DND-41 (cell line): Measurements from ENCODE around the gene KY.

Experiments
- ATAC-seq: fragments of 200-7000 bp; cut with Tn5 transposase; 3 replicates; pipeline ENCODE4 v1.9.1; 2021; ENCODE audit warnings: low read depth; ENCODE audit not compliant: insufficient read depth
- DNase-seq: peaks from one replicate; pipeline ENCODE4 v3.0.0-alpha.2; 2020
- H2AFZ ChIP-seq: 2 replicates; pipeline ENCODE4 v1.6.0; 2012; ENCODE audit warnings: low read depth, low read length
- H3K27ac ChIP-seq: 2 replicates; pipeline ENCODE4 v1.5.1; 2012; ENCODE audit warnings: low read length, inconsistent platforms
- H3K27me3 ChIP-seq: fragments of 200-600 bp; sonication (generic); 2 replicates; pipeline ENCODE4 v1.6.0; 2012; ENCODE audit warnings: low read length, mild to moderate bottlenecking, inconsistent platforms; ENCODE audit not compliant: insufficient read depth, poor library complexity
- H3K36me3 ChIP-seq: 2 replicates; pipeline ENCODE4 v1.5.1; 2012; ENCODE audit warnings: low read length, inconsistent platforms; ENCODE audit not compliant: insufficient read depth
- H3K4me1 ChIP-seq: 2 replicates; pipeline ENCODE4 v1.5.1; 2012; ENCODE audit warnings: mild to moderate bottlenecking, low read length; ENCODE audit not compliant: insufficient read depth
- H3K4me2 ChIP-seq: 2 replicates; pipeline ENCODE4 v1.6.0; 2012; ENCODE audit warnings: mild to moderate bottlenecking, moderate library complexity, low read length, inconsistent platforms; ENCODE audit not compliant: insufficient read depth
- H3K4me3 ChIP-seq, 2 experiments: fragments of 200-600 bp in 1 of 2; shearing (Covaris generic) in 1 of 2; 2 replicates each; pipeline ENCODE4 v1.5.1; 2012 to 2016; ENCODE audit warnings: inconsistent platforms in 2 of 2, low read length in 2 of 2, mild to moderate bottlenecking in 2 of 2, low read depth in 1 of 2, moderate library complexity in 1 of 2
- H3K79me2 ChIP-seq: 2 replicates; pipeline ENCODE4 v1.6.0; 2012; ENCODE audit warnings: low read length, inconsistent platforms; ENCODE audit not compliant: insufficient read depth
- H3K9ac ChIP-seq: 2 replicates; pipeline ENCODE4 v1.6.0; 2012; ENCODE audit warnings: low read depth, mild to moderate bottlenecking, inconsistent platforms, low read length, moderate library complexity
- H3K9me3 ChIP-seq: 2 replicates; pipeline ENCODE4 v1.5.1; 2012; ENCODE audit warnings: low read length, moderate library complexity, mild to moderate bottlenecking, inconsistent platforms; ENCODE audit not compliant: insufficient read depth, severe bottlenecking
- H4K20me1 ChIP-seq: 2 replicates; pipeline ENCODE4 v1.6.0; 2012; ENCODE audit warnings: low read length; ENCODE audit not compliant: insufficient read depth
- EZH2 ChIP-seq: IDR thresholded peaks from 3 replicates; pipeline ENCODE4 v1.6.1; 2012; ENCODE audit warnings: borderline replicate concordance, low read depth, mild to moderate bottlenecking, moderate library complexity, low read length, inconsistent platforms; ENCODE audit not compliant: severe bottlenecking
- TF ChIP-seq, protein P1 (sequence below): IDR thresholded peaks from 2 replicates; pipeline ENCODE4 v1.5.1; 2012; ENCODE audit warnings: borderline replicate concordance, low read length, moderate library complexity, mild to moderate bottlenecking; ENCODE audit not compliant: poor library complexity, severe bottlenecking; ENCODE audit errors: extremely low read depth

KY gene

DNA sequence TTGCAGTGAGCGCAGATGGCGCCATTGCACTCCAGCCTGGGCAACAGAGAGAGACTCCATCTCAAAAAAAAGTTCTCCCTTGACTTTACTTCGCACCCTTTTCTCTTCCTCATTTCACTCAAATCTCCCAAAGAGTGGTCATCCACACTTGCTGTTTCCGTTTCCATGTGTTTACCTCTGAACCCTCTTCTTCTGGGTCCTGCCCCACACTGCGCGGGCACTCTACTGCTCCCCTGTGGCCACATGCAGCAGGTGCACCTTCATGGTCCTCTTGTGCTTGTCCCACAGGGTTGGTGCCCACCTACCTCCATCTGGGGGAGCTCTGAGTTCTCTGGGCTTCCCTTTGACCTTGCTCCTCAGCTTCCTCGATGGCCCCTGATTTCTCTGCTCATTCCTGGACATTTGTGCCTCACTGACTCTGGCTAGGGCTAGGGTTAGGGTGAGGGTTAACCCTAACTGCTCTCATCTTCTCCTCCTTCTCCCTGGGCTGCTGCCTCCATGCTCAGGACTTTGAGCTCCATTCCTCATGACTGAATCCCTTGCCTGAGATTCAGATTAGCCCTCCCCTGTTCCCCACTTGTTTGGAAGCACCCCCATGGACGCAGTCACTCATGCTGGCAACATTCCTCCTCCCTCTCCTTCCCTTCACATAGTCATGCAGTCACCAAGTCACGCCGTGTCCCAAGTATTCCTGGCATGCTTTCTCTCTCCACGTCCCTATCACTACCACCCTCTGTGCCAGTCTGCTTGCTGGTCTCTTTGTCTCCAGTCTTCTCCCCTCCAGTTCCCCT lies 26.6 kb upstream of the KY start:
- H3K27me3 ChIP-seq: peaks cover 19% of the 10 kb centered on the region
- ATAC-seq: peak; percentile 56; the same call in 1 of the 3 replicates
- no peak overlapping the region for H2AFZ ChIP-seq
- H3K9me3 ChIP-seq: peaks cover 10% of the 10 kb centered on the region
- H3K4me1 ChIP-seq: no peaks in the 10 kb centered on the region
- TF ChIP-seq, protein P1, sequence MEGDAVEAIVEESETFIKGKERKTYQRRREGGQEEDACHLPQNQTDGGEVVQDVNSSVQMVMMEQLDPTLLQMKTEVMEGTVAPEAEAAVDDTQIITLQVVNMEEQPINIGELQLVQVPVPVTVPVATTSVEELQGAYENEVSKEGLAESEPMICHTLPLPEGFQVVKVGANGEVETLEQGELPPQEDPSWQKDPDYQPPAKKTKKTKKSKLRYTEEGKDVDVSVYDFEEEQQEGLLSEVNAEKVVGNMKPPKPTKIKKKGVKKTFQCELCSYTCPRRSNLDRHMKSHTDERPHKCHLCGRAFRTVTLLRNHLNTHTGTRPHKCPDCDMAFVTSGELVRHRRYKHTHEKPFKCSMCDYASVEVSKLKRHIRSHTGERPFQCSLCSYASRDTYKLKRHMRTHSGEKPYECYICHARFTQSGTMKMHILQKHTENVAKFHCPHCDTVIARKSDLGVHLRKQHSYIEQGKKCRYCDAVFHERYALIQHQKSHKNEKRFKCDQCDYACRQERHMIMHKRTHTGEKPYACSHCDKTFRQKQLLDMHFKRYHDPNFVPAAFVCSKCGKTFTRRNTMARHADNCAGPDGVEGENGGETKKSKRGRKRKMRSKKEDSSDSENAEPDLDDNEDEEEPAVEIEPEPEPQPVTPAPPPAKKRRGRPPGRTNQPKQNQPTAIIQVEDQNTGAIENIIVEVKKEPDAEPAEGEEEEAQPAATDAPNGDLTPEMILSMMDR: peak; percentile 59
- no peak for TF ChIP-seq EZH2
- DNase-seq: peak; percentile 20
- H3K36me3 ChIP-seq: no peaks in the 10 kb centered on the region
- H3K9ac ChIP-seq: no peak overlapping the region
- H4K20me1 ChIP-seq: no peaks in the 10 kb centered on the region
- H3K4me3 ChIP-seq: no peak overlapping the region
- no peak overlapping the region for H3K4me2 ChIP-seq
- H3K27ac ChIP-seq: no peak overlapping the region
- H3K79me2 ChIP-seq: no peaks in the 10 kb centered on the region

DNA sequence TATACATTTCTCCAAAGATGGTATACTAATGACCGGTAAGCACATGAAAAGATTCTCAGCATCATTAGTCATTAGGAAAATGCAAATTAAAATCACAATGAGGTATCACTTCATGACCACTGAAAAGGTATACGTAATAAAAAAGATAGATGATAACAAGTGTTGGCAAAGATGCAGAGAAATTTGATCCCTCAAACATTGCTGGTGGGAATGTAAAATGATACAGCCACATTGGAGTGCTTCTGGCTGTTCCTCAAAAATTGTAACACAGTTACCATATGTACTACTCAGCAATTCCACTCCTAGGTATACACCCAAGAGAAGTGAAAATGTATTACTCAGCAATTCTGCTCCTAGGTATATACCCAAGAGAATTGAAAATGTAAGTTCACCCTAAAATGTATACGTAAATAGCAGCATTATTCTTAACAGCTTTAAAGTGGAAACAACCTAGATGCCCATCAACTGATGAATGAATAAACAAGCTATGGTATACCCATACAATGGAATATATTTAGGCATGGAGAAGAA lies 25.0 kb upstream of the KY start:
- no peaks in the 10 kb centered on the region for H3K4me1 ChIP-seq

DNA sequence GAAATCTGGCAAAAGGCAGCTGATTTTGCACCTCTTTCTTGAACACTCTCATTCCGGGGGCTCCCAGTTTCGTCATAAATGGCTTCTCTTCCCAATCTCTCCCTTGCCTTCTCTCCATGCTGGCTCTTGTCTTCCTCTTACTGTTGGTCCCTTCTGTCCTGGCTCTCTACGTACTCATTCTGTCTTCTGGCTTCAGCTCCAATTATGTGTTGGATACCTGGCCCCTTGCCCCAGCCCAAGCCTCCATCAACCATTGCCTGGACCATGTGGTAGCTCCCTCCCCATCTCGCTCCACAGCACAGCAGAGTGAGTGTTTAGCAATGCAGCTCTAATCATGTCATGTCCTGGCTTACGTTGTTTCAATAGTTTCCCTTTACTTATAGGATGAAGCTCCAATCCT lies 21.7 kb upstream of the KY start:
- H3K9me3 ChIP-seq: peaks cover 10% of the 10 kb centered on the region
- H3K9ac ChIP-seq: no peak overlapping the region
- no peak for TF ChIP-seq EZH2
- TF ChIP-seq, protein P1: no peak
- no peak overlapping the region for H3K27ac ChIP-seq
- no peaks in the 10 kb centered on the region for H4K20me1 ChIP-seq
- no peak overlapping the region for H3K4me3 ChIP-seq
- no peak overlapping the region for H2AFZ ChIP-seq
- DNase-seq (no peak), ATAC-seq (no peak)
- no peaks in the 10 kb centered on the region for H3K79me2 ChIP-seq
- H3K4me1 ChIP-seq: no peaks in the 10 kb centered on the region
- no peaks in the 10 kb centered on the region for H3K36me3 ChIP-seq
- no peaks in the 10 kb centered on the region for H3K27me3 ChIP-seq
- no peak overlapping the region for H3K4me2 ChIP-seq

More for the DNA sequence above, 25.0 kb upstream of the KY start:
- TF ChIP-seq EZH2: no peak
- TF ChIP-seq, protein P1: no peak
- ATAC-seq: no peak
- Histone ChIP-seq H3K4me3 (no peak overlapping the region), H3K27ac (no peak overlapping the region), H3K79me2 (no peaks in the 10 kb centered on the region), H3K9ac (no peak overlapping the region), H3K9me3 (peaks cover 10% of the 10 kb centered on the region), H3K27me3 (peaks cover 8% of the 10 kb centered on the region), H3K36me3 (no peaks in the 10 kb centered on the region), H3K4me2 (no peak overlapping the region), H4K20me1 (no peaks in the 10 kb centered on the region), H2AFZ (no peak overlapping the region)
- DNase-seq: no peak
